Fibroblast of peridontal ligament (primary cell): ENCODE results near the gene THRB.

Experiments
- DNase-seq: peaks from one replicate; pipeline ENCODE4 v3.0.0-alpha.2; 2010; ENCODE audit errors: extremely low read depth

THRB gene

DNA sequence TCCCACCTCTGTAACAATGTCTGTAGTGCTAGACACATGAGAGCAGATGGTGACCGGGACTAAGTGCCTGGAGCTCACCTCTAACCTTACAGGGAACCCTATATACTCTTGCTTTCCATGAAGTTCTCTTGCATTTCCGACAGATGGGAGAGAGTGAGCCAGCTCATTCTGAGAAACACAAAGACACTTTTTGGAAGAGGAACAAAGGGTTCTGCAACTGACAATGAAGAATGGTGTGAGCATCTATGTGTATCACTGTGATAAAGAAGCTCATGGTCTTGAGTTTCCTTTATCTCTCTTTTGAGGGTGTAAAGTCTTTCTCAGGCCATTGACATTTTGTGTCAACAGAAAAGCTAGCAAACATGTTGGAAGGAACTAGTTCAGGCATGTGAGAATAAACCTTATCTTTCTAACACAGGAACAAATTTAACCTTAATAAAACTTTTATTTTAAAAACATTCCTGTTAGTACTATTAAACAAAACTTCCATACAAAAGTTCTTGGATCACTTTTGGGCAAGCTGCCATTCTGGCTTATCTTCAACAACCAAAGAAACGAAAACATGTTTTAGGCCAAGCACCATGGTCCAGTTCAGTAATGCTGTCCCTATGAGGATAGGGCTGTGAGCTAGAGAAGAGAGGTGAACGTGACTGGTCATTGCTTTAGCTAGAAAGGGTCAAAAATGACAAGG, 142.7 kb downstream of the THRB start:
- DNase-seq, result peak; percentile 70

DNA sequence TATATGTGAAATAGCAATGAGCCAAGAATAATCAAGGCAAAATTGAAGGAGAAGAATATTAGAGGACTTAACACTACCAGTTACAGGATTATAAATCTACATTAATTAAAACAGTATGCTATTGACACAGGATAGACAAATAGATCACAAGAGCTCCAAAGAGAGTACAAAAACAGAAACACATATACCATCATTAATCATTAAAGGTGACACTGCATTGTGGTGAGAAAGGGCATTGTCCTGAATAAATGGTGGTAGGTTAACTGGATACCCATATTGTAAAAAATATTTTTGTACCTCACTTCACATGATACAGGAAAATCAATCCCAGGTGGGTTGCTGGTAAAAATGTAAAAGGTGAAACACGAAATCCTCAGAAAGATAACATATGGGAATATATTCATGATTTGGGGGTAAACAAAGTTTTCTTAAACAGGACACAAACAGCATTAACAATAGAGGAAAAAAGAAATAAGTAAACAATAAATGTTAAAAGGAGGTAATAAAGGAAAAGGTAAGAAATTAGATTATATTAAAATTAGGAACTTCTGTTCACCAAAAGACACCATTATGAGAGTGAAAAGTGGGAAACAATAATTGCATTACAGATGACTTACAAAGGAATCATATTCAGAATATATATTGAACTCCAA, 145.2 kb downstream of the THRB start:
- no peak for DNase-seq

DNA sequence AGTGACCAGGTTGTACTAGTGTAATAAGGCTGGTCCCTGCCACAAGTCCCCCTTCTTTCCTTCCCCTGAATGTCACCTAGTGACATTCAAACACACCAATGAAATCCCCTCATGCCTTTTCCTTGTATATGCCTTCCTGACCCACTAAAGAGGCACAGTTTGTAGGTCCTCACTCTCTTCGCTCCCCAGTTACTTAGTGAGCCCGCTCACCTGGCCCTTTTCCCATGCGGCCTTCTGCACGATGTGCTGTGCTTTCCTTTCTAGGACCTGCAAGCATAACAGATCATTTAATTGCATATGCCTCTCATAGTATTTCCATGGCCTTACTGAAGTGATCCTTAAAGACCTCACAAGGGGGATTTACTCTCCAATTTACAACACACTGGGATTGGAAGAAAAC, 146.3 kb downstream of the THRB start:
- no peak for DNase-seq

DNA sequence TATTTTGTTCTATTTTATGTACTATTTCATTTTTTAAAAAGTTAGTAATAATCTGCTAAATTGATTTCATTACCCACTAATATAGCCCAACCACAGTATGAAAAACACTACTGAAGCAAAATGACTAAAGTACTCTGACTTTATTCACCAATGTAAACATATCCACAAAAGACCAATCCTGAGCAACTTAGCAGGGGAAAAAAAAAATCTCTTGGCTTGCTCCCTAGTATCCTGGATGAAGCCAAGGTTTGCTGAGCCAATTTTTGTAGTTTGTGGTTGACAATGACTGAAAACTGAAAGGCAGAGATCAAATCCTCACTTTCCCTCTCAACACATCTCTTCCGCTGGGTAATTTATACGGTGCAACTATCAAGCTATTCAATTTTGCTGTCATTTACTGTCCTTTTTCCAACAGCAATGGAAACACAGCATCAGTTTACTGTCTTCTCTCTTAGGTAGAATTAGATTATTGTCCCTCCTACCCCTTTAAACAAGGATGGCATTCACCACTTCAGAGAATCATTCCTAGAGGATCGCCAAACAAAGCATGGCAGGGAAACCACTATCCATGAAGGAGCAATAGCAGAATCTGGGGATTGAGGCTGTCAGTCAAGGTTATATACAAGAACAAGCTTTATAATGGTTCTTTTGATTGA, 149.7 kb downstream of the THRB start:
- DNase-seq, result peak; percentile 88

DNA sequence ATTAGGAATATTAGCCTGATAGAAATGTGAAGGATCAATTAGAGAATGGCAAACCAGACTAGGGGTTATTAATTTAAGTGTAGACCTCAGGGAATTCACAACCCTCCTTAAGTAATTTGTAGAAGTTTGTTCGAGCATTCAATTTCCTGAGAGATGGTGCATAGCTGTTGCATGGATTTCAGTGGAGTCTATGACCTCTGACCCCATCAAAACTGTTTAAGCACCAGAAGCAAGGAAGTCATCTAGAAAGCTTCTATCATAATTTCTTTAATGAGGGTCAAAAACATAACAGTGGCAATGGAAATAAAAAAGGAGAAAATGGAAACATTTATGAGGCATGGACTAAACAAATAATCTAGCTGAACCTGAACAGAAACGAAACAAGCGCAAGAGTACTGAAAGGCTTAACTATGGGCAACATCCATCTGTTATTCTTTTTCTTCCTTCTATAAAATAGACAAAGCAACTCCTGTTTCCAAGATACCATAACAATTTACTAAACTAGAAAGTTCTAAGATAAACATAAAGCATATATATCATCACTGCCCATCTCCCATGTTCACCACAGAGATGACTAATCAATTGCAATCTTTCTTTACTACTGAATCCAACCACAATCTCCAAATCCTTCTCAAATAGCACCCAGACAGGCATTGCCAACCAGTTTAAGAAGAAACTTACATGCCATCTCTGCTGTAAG, 151.4 kb downstream of the THRB start:
- peak; percentile 90 for DNase-seq

DNA sequence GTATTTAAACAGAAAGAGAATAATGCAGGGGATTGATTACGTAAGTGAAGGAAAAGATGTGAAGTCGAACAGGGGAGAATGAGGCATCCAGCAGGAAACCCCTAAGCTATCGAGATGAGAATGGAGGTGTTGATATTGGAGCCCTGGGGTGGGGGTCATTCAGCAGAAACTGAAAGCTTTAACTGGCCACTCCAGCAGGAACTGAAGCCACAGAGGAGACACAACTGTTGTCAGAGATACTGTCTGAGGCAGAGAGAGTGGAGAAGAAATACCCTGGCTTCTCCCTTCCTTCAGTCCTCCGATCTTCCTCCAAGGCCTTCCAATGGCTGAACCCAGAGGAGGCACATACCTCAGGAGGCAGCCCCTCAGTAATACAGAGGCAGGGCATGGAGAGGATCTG, 152.4 kb downstream of the THRB start:
- DNase-seq, result no peak

DNA sequence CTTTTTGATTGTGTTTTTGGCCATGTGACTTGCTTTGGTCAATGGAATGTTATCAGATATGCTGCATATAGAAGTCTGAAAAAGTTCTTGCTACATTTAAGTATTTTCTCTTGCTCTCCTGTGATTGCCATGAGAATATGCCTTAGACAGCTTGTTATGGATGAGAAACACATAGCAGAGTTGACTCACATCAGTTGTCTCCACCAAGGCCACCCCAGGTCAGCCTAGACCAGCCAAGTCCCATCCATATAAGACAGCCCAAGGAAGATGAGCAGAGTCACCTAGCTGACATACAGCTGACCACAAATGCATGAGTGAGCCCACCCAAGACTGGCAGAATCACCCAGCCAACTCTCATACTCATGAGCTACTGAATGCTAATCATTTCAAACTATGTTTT, 153.0 kb downstream of the THRB start:
- DNase-seq, result no peak

DNA sequence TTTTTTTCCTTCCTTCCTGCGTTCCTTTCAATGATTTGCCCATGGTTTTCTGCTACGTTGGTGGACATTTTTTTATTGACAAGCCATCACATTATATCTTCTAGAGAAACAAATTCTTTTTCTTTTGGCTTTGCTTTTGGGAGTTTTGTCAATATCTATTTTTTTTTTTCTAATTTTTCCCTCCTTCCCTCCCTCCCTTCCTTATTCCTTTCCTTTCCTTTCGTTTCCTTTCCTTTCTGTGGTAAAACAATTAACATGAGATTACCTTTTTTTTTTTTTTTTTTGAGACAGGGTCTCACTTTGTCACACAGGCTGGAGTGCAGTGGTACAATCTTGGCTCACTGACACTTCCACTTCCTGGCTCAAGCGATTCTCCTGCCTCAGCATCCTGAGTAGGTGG, 153.7 kb downstream of the THRB start:
- no peak for DNase-seq

DNA sequence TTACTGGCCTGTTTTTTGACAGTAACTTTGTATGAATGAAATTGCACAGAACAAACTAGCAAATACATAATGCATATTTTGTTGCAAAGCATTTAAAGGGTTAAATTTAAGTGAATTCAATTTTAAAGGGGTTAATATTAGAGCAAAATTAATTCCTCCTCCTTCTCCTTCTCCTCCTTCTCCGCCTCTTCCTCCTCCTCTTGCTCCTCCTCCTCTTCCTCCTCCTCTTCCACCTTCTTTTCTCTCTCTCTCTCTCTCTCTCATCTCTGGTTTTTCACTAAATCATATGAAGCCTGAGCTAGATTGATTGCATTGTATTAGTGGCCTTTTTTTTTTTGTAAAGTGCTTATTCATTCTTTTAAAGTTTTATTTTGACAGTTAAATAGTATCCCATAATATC, 154.5 kb downstream of the THRB start:
- no peak for DNase-seq

DNA sequence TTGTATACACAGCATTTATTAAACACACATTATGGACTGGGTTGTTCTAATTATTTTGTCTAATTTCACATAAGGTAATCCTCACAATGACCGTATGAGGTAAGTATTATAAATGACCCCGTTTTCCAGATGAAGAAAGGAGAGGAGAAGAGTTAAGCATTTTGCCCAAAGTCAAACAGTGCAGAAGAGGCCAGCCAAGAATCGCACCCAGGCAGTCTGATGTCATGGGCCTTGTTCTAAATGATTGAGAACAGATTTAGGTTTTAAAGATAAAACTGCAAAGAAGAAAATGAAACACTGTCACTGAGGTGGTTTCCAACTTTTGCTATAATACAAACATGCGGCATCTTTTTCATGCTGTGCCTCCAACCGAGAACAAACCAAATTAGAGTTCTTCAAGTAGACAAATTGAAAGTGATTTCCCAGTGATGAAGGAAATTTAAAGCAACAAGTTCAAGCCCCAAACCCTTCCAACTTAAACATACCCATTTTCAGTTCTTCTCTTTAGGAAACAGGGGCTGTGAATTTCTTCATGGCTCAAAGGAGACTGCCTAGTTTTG, 155.3 kb downstream of the THRB start:
- peak; percentile 18 for DNase-seq

DNA sequence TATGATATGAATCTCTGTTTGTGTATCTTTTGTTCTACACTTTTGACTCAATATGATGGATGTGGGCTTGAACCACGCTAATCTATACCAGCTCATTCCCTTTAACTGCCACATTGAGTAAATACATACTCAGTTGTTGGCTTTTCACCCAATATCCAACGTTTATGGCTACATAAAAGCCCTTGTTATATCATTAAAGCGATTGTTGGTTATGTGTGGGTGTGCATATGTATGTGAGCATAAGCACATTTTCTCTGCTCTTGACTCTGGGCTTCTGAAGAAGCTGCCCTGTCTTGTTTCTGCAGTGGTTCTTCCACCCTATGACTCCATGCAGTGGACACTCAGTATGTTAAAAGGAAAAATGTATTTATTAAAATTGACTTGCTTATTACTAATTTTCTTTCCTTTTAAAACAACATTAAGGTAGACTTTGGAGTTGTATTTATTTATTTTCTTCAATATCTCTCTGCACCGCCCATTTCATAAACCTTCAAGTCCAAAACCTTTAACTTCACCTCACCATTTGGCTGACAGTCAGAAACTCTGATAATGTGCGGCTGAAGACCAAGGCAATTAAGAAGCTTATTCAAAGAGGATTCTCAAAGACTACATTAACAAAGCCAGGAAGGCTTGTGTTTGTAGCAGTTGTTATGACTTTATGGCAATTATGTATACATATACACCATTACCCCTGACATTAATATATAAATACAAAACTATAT, 156.1 kb downstream of the THRB start:
- DNase-seq, result no peak

DNA sequence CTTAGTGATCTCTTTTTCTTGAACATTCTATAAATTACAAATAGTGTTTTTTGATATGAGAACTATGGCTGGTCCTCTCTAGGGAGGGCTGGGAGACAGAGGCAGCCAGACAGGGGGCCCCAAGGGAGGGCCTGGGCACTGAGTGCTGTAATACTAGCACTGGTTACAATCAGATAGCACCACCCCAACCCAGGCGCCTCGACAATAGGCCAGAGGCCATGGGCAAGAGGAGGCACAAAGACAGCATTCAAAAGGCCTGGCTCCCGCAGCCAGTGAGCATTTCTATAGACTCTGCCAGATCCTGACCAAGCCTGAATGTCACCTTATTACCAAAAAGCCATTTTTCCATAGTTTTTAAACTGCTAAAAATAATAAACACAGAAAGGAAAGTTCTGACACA, 158.5 kb downstream of the THRB start:
- no peak for DNase-seq

DNA sequence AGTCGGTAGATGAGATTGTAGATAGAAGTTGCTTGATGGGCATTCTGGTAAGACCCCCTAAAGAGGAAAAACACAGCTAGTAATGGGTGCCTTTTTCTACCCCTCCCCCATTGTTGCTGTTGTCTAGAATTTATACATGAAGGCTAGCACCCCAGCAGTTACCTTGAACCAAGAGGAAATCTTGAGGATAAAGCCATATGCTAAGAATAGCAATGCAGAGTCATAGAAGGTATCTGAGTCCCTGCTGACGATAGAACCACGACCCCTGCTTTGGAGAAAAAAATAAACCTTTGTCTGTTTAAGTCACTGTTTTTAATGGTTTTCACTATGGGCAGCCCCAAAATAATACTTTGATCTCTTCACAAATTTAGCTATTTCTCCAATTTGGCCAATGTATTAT, 162.6 kb downstream of the THRB start:
- no peak for DNase-seq

DNA sequence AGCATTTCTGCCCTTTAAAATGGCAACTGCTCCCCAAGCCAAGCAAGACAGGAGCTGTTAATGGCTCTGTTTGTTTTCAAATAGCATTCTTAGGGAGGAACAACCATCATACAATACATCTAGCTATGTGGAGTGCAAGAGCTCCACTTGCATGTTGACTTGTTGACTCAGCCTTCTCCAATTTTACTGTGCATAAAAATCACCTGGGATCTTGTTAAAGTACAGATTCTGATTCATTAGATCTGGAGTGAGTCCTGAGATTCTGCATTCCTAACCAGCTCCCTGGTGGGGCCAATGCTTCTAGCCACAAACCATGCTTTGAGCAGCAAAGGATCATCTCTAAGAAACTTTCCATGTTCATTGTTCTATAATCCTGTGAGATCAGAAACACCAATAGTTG, 171.4 kb downstream of the THRB start:
- no peak for DNase-seq

DNA sequence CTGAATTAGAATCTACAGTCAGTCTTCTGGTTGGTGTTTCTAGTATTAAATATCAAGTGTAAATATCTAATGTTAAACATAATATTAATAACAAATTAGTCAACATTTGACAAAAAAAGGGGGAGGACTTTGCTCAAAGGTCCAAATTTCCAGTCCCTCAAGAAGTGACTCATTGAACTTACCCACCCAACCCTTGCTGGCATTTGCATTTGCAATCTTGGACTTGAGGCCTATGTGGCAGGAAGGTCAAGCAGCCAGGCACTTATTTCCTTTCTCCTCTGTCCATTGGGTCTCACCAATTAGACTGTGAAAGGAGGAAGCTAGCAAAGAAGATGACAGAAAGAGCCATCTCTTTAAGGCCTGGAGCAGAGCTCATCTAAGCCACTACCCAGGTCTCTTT, 174.0 kb downstream of the THRB start:
- DNase-seq, result no peak

DNA sequence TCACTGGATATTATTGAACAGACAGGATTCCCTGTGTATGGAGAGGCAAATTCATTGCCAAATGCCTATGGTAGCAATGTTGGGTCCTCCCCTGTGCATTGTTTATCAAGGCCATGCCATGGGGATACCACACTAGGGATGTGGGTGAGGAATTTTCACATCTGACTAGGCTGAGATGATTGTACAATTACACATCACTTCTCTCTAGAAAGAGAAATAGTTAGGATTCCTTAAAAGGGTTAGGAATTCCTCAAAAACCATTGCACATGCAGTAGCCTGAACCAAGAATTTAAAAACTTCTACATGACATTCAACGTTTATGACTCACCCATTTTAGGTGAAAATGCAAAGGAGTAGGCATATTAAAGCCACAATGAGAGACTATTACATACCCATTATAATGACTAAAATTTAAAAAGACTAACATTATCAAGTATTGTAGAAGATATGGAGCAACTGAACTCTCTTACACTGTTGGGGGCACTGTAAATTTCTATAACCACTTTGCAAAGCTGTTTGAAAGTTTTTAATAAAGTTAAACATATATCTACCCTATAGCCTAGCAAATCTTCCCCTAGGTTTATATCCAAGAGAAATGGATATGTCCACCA, 175.9 kb downstream of the THRB start:
- DNase-seq, result peak; percentile 32

DNA sequence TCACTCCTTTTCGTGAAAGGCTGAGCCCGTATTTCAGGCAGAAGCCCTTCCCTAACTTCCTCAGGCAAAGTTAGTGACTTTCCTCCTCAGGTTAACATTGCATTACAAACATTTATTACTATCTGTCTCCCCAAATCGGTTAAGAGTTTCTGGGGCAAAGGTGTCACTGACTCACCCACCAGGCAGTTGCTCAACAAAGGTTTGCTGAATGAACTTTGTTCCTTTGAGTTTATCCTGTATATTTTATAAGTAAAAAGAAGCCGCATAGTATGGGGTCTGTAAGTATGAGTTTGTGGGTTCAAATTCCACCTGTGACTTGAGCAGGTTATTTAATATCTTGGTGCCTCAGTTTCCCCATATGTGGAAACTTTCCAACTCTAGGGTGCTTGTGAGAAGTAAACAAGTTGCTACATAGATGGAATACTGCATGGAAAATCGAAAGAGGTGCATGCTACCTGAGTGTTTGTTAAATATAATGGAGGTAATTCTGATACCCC, 177.7 kb downstream of the THRB start:
- DNase-seq, result no peak

DNA sequence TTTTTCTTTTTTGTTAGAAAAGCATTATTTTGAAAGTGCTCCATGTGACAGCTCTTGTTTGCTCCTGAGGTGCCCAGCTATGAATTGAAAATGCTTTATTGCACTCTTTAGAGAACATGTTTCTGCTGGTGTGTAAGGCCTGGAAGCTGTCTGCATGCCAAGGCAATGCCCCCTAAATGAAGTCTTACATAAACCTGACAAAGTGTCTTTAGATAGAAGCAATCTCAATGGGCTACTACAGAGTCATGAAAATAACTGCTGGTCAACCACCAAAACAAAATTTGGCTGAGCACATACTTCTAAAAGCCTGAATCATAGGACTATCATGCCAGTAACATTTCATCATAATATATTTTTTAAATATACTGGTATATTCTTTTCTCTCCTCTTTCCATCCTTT, 178.7 kb downstream of the THRB start:
- DNase-seq, result peak; percentile 81

DNA sequence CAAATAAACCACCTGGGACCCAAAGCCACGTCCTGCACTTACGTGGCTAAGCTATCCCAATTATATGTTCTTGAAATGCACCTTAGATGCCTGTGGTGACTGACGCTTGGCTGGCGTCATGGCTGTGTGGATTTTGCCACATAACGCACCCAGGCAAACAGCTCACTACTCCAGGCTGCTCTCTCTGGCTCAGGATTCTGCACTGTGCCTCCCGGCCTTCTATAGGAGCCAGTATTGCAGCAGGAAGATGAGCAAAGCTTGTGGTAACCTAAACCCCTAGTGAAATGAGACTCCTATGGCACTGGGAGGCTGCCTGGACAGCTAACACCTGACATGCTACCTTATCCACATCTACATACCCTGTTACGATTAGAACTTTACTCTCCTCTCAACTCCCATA, 179.3 kb downstream of the THRB start:
- no peak for DNase-seq

DNA sequence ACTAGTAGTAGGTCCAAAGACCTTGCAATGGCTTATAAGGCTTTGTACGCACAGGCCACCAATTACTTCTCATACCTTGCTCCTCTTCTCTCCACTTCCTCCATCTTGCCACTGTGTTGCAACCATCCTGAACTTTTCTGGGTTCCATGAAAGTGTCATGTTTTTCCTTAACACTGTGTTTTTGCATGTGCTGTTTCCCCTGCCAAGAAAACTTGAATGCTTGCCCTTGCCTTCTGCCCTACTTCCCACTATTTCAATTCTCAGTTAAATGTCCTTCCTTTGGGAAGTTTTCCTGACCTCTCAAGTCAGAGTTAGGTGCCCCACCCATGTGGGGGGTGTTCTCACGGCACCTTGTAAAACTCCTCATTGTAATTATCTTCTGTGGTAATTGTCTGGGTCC, 182.8 kb downstream of the THRB start:
- no peak for DNase-seq

DNA sequence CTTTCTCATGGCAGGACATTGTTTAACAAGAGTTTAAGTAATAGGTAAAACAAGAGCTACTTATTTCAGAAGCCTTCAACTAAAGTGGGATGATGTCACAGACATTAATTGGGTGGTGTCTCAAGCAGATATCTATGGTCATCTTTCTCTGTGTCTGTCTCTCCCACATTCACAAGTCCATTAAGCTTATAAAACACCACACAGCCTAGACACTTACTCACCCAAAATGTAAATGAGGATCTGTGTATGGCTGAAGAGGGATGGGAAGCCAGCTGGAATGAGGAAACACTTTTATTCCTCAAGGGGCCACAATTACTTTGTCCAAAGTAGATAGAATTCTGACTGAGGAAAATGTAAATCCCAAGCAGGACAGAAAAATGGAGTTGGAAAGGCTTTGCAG, 183.8 kb downstream of the THRB start:
- no peak for DNase-seq
